GM18507 (cell line): ENCODE measurements around the gene TMEM14A.
"Not testable (repeated sequence)": the region's sequence is repeated elsewhere in the genome, so short reads cannot be mapped to it uniquely, and the experiment has no call there.

Source experiments
- DNase-seq: peaks from one replicate; pipeline ENCODE4 v3.0.0; 2011; ENCODE audit warnings: low read depth; ENCODE audit not compliant: insufficient read length; ENCODE audit errors: extremely low spot score
- FAIRE-seq: peaks from 2 replicates; lab custom pipeline; 2011; peaks lifted over from hg19 to GRCh38; lab: Jason Lieb, UNC

TMEM14A gene

GRCh38 chr6:52654592-52654991 lies 16.3 kb upstream of the TMEM14A start:
- FAIRE-seq (no peak), DNase-seq (no peak)

DNA sequence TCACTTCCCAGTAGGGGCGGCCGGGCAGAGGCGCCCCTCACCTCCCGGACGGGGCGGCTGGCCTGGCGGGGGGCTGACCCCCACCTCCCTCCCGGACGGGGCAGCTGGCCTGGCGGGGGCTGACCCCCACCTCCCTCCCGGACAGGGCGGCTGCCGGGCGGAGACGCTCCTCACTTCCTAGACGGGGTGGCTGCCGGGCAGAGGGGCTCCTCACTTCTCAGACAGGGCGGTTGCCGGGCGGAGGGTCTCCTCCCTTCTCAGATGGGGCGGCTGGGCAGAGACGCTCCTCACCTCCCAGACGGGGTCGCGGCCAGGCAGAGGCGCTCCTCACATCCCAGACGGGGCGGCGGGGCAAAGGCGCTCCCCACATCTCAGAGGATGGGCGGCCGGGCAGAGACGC lies 15.0 kb upstream of the TMEM14A start:
- DNase-seq, FAIRE-seq: not testable (repeated sequence)

DNA sequence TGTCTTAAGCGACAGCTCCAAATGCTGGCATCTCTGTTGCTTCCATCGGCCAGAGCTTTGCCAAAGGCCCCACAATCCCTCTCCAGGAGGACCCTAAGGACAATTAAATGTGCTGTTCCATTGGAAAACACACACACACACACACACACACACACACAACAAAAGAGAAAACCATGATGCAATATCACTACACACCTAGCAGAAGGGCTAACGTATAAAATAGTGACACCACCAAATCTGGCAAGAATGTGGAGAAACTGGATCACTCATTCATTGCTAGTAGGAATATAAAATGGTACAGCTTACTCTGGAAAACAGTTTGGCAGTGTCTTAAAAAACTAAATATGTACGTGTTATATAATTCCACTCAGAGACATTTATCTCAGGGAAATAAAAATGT lies 13.0 kb upstream of the TMEM14A start:
- FAIRE-seq: no peak

DNA sequence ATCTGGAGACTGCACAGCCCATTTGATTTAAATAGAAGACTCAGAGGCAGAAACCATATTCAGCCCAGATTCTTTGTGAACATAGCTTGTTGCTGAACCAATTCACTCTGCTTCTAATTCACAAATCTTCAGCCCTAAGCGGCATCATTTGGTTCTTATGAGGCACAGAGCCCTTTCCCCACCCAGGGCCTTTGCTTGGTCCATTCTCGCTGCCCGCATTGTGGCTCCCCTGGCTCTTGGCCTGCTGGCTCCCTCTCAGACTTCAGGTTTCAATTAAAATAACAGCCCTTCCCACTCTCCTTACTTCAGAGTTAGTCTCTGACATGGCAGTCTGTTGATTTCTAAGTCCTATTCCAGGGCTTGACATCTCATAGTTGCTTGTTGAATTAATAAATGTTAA lies 9.4 kb upstream of the TMEM14A start:
- FAIRE-seq (no peak), DNase-seq (no peak)

More for the DNA sequence above, 13.0 kb upstream of the TMEM14A start:
- DNase-seq: no peak

- FAIRE-seq (no peak), DNase-seq (no peak)
Observed at GRCh38 chr6:52662031-52662430, 8.9 kb upstream of the TMEM14A start.

- peak; percentile 91 for FAIRE-seq
- peak; percentile 60 for DNase-seq
Observed at GRCh38 chr6:52663120-52663935, 7.6 kb upstream of the TMEM14A start.

- DNase-seq (no peak), FAIRE-seq (no peak)
Observed at GRCh38 chr6:52663936-52664185, 7.1 kb upstream of the TMEM14A start.

DNA sequence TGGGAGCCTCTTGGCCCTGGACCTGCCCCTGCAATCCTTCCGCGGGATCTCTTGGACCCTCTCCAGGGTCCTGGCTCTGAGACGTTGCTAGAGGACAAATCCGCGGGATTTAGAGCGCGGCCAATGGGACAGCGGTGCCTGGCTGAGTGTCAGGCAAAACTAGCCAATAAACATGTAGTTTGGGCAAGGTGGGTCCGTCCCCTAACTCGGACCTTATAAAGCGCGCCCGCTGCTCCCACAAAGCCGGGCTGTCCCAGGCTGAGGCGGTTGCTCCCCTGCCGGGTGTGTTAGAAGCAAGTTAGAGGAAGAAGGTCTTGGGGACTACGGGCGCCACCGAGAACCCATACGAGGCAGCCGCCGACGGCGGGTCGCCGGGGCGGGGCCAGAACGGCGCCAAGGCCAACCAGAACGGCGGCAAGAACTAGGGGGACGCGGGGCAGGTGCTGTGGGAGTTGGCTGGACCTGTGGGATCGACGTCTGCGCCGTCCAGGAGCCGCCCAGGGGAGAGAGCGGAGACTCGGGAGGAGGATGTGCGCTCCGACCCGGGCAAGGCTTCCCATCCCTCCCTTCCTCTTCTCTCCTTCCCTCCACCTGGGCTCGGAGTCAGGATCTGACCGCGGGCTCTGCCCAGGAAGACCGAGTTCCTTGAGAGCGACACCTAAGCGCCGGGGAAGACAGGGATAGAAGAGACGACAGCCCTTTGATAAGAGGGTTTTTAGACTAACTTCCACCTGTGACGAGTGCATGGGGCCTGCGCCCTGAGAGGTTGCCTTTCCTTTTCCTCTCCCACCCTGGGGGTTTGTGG lies 6.5 kb upstream of the TMEM14A start:
- DNase-seq: peak; percentile 83
- FAIRE-seq: peak; percentile 94

DNA sequence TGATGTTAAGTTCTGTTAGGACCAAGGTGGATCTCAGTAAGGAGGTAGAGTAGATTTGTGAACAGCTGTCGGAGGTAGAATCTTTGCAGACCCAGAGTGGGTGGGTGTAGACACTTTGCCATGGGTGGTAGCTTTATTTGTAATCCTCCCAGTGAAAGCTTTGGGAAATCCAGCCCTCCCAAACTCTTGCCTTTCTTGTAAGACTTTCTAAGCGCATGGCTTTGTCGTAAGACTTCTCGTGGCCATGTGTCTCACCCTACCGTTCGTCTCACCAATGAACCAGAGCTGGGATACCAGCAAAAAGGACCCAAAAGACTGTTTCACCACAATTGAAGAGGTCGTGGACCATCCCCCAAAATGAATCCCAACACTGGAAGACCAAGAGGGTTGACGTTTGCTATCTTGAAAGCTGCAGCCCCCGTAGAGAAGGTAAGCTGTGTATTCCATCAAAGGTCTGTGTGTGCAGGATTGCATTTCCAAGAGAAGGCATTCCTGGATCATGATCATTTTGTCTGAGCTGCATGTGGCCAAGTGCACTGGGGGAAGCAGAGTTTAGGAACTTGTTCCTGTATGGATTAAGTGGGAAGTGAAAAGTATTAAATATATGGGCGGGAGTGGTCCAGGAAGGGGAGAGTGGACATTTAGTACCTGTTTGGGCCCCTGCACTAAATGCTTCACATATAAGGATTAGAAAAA lies 5.8 kb upstream of the TMEM14A start:
- no peak for DNase-seq
- FAIRE-seq: no peak

- no peak for FAIRE-seq
- DNase-seq: no peak
Observed at GRCh38 chr6:52666071-52666470, 4.8 kb upstream of the TMEM14A start.

DNA sequence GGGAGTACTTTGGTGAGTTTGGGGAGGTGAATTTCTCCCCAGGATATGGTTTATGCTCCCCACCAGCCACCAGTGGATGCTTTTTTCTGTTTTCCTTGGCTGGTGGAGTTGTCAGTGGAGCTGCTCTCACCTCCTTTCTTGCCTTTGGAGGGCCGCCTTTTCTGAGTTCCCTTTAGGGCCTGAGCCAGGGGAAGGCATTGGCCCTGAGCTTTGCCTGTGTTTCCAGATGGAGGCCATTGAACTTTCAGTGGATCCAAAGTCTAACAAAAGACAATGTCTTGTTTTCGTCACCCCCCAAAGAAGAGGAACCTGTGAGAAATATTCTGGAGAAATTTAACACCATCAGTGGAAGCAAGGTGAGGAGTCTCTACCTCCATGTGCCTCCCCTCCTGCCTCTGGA lies 4.4 kb upstream of the TMEM14A start:
- FAIRE-seq: no peak
- DNase-seq: no peak

- DNase-seq (no peak), FAIRE-seq (no peak)
Observed at GRCh38 chr6:52667572-52667971, 3.3 kb upstream of the TMEM14A start.

- no peak for DNase-seq
- no peak for FAIRE-seq
Observed at GRCh38 chr6:52671676-52672075, 763 bp downstream of the TMEM14A start.

GRCh38 chr6:52672412-52673025 lies 1.6 kb downstream of the TMEM14A start:
- DNase-seq: no peak
- FAIRE-seq: no peak

- no peak for FAIRE-seq
- no peak for DNase-seq
Observed at GRCh38 chr6:52674666-52675065, 3.8 kb downstream of the TMEM14A start.

DNA sequence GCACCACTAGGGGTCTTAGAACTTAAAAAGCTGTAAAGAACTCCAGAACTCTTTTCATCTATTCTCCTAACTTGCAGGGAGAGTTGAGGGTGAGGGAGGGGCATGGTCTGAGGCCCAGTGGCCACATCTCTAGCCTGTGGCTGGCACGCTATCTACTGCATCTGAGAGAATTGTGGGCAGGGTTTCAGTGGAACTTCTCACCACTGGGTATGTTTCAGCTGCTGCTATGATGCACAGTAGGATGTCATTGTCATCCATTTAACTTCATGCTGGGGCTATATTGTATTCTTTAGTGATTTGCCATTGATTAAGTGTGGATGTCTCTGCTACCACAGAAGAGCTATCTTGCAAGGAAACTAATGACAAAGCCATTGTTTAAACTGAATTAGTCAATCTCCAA lies 4.5 kb downstream of the TMEM14A start:
- FAIRE-seq (no peak), DNase-seq (no peak)

GRCh38 chr6:52676631-52677030 lies 5.7 kb downstream of the TMEM14A start:
- not testable (repeated sequence) for DNase-seq, FAIRE-seq

DNA sequence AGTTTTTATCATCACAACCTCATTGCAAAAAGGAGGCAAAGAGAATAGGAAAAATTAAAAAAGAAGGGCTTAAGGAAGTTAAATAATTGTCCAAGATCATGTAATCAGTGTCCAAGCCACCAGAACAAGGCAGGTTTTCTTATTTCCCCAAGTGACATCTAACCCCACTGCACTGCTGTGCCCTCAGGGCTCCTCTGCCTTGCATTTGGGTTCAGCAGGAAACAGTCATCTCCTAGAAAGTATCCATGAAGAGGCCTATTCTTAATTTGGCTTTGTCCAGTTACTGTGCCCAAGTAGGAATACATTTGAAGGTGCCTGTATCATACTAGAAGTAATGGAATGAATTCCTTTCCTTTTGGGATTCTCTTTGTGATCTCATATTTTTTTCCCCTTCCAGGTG lies 10.5 kb downstream of the TMEM14A start:
- FAIRE-seq (no peak), DNase-seq (no peak)

- DNase-seq (no peak), FAIRE-seq (no peak)
Observed at GRCh38 chr6:52686878-52687699, 16.2 kb downstream of the TMEM14A start.
